Upper lobe of left lung (tissue), 6 donors: ENCODE results near the gene TGFBR3. TPM values are rescaled to one million over a fixed set of nuclear protein-coding genes. Genes with fewer than 3 reads are reported as not detected.

Source experiments
- ATAC-seq, 2 donors: fragments of 200-7000 bp; cut with Tn5 transposase; one replicate each; pipeline ENCODE4 v1.9.1; 2022; ENCODE audit warnings: mild to moderate bottlenecking in 2 of 2, moderate library complexity in 2 of 2; ENCODE audit not compliant: low FRiP score in 2 of 2
- DNase-seq, 2 donors: peaks; one replicate each; pipeline ENCODE4 v3.0.0-alpha.2; 2019 to 2020
- H3K27ac ChIP-seq, 4 donors: fragments of 200-600 bp; sonication (generic); one replicate each; pipeline ENCODE4 v1.5.1; 2016 to 2019
- H3K27me3 ChIP-seq, 4 donors: fragments of 200-600 bp; sonication (generic); one replicate each; pipeline ENCODE4 v1.5.1; 2017 to 2019
- H3K36me3 ChIP-seq, 4 donors: fragments of 200-600 bp; sonication (generic); one replicate each; pipeline ENCODE4 v1.5.1; 2016 to 2019
- H3K4me1 ChIP-seq, 4 donors: fragments of 200-600 bp; sonication (generic); one replicate each; pipeline ENCODE4 v1.5.1; 2018 to 2019
- H3K4me3 ChIP-seq, 4 donors: fragments of 200-600 bp; sonication (generic); one replicate each; pipeline ENCODE4 v1.5.1; 2017 to 2019; ENCODE audit warnings: mild to moderate bottlenecking in 2 of 4, moderate library complexity in 1 of 4
- H3K9me3 ChIP-seq, 4 donors: fragments of 200-600 bp; sonication (generic); one replicate each; pipeline ENCODE4 v1.5.1; 2018 to 2019
- CTCF ChIP-seq, 6 experiments: fragments of 450-650 bp in 4 of 6; fragments of 200-600 bp in 2 of 6; sonication (generic) in 2 of 6; IDR thresholded peaks; one replicate each; pipeline ENCODE4 v1.5.1; 2016 to 2019; ENCODE audit warnings: antibody characterized with exemption in 6 of 6
- EP300 ChIP-seq, 4 donors: sonication (generic); formaldehyde crosslinking; IDR thresholded peaks; one replicate each; pipeline ENCODE4 v1.5.1; 2017; ENCODE audit warnings: antibody characterized with exemption in 4 of 4, control low read depth in 2 of 4
- POLR2A ChIP-seq, 4 donors: fragments of 450-650 bp; IDR thresholded peaks; one replicate each; pipeline ENCODE4 v1.5.1; 2016 to 2017; ENCODE audit warnings: antibody characterized with exemption in 4 of 4, mild to moderate bottlenecking in 2 of 4
- POLR2AphosphoS5 ChIP-seq, 2 donors: sonication (generic); formaldehyde crosslinking; IDR thresholded peaks; one replicate each; pipeline ENCODE4 v1.5.1; 2017; ENCODE audit warnings: antibody characterized with exemption in 2 of 2
- WGBS, 2 donors: methylation state at CpG; one replicate each; pipeline ENCODE4 v1.1.5; 2017 to 2018; 5-methylcytosine and 5-hydroxymethylcytosine counted together
- total RNA-seq, 6 donors: library from RNA; depleted of rRNA in 4 of 6; stranded (reverse); fragments of >200 nt in 4 of 6; gene quantifications; one replicate each; pipeline versions ENCODE4 v1.1.0 to v1.2.1, GENCODE V29; 2016 to 2021
- donor health status: DM: no; HTN: no; CAD: no; lungs with moderate emphysema.
- donor health status: DM: no; HTN: yes; CAD: no; lungs with severe emphysema.

Gene TGFBR3
- total RNA-seq, 6 donors from 2014 or later = 33.5 to 78.3 (median 57.1) TPM

GRCh38 chr1:91760512-91760911, 125.4 kb downstream of the TGFBR3 start:
- H3K27ac ChIP-seq = no peak overlapping the region
- H3K4me3 ChIP-seq = no peak overlapping the region
- 84 to 85% methylated on average over 1 of the region's 1 CpG for WGBS, 2 donors
- H3K9me3 ChIP-seq = no peaks in the 10 kb centered on the region
- H3K4me1 ChIP-seq = peaks cover 0 to 26% (median 8%) of the 10 kb centered on the region in 4 donors
- no peak for ATAC-seq
- no peak for DNase-seq
- TF ChIP-seq POLR2A (IDR thresholded peaks at IDR 0.05) (no peak), CTCF (IDR thresholded peaks at IDR 0.05) (no peak), POLR2AphosphoS5 (IDR thresholded peaks at IDR 0.05) (no peak), EP300 (IDR thresholded peaks at IDR 0.05) (no peak)
- no peaks in the 10 kb centered on the region for H3K27me3 ChIP-seq
- peaks cover 0 to 10% (median 0%) of the 10 kb centered on the region in 4 donors for H3K36me3 ChIP-seq

- H3K27ac ChIP-seq = peak overlapping the region in 2 of 4 donors; percentile 43 to 58
These were observed 126.9 kb downstream of the TGFBR3 start for GRCh38 chr1:91759076-91759475.

GRCh38 chr1:91757763-91758460, 128.0 kb downstream of the TGFBR3 start:
- TF ChIP-seq POLR2A (IDR thresholded peaks at IDR 0.05) (no peak), POLR2AphosphoS5 (IDR thresholded peaks at IDR 0.05) (no peak), EP300 (IDR thresholded peaks at IDR 0.05) (no peak), CTCF (IDR thresholded peaks at IDR 0.05) (no peak)
- no peaks in the 10 kb centered on the region for H3K9me3 ChIP-seq
- no peak overlapping the region for H3K4me3 ChIP-seq
- H3K27ac ChIP-seq = peak overlapping the region in 3 of 4 donors; percentile 14 to 58 (median 40)
- no peaks in the 10 kb centered on the region for H3K27me3 ChIP-seq
- DNase-seq (no peak), ATAC-seq (peak in 1 of 2 donors; percentile 81)
- peaks cover 0 to 18% (median 3%) of the 10 kb centered on the region in 4 donors for H3K4me1 ChIP-seq
- WGBS, 2 donors = 90% methylated on average over 8 of the region's 8 CpGs
- peaks cover 0 to 20% (median 0%) of the 10 kb centered on the region in 4 donors for H3K36me3 ChIP-seq

More at GRCh38 chr1:91759076-91759475, 126.9 kb downstream of the TGFBR3 start:
- ATAC-seq (no peak), DNase-seq (no peak)
- WGBS, 2 donors = 88 to 100% methylated on average over 2 of the region's 2 CpGs
- Histone ChIP-seq H3K27me3 (no peaks in the 10 kb centered on the region), H3K36me3 (peaks cover 0 to 14% (median 0%) of the 10 kb centered on the region in 4 donors), H3K4me1 (peaks cover 0 to 24% (median 7%) of the 10 kb centered on the region in 4 donors), H3K9me3 (no peaks in the 10 kb centered on the region), H3K4me3 (no peak overlapping the region)
- TF ChIP-seq CTCF (IDR thresholded peaks at IDR 0.05) (no peak), EP300 (IDR thresholded peaks at IDR 0.05) (no peak), POLR2AphosphoS5 (IDR thresholded peaks at IDR 0.05) (no peak), POLR2A (IDR thresholded peaks at IDR 0.05) (no peak)

- no peak for DNase-seq
- TF ChIP-seq POLR2A (IDR thresholded peaks at IDR 0.05) (no peak), CTCF (IDR thresholded peaks at IDR 0.05) (no peak), POLR2AphosphoS5 (IDR thresholded peaks at IDR 0.05) (no peak), EP300 (IDR thresholded peaks at IDR 0.05) (no peak)
- Histone ChIP-seq H3K4me3 (no peak overlapping the region), H3K36me3 (peaks cover 0 to 20% (median 0%) of the 10 kb centered on the region in 4 donors), H3K4me1 (peaks cover 8 to 24% (median 12%) of the 10 kb centered on the region in 4 donors), H3K9me3 (no peaks in the 10 kb centered on the region), H3K27ac (peak overlapping the region in 2 of 4 donors; percentile 28 to 58), H3K27me3 (no peaks in the 10 kb centered on the region)
- no peak for ATAC-seq
- 86 to 93% methylated on average over 6 of the region's 6 CpGs for WGBS, 2 donors
These were observed 130.2 kb downstream of the TGFBR3 start for GRCh38 chr1:91755702-91756287.
